Hematopoietic multipotent progenitor cell treated with erythropoietin and hydrocortisone succinate and interleukin-3 and kit ligand, for 4 days (in vitro differentiated cells): ENCODE measurements around the gene CYB5A.

Experiments used
- DNase-seq: peaks from one replicate; pipeline ENCODE4 v3.0.0-alpha.2; 2015

Gene CYB5A

DNA sequence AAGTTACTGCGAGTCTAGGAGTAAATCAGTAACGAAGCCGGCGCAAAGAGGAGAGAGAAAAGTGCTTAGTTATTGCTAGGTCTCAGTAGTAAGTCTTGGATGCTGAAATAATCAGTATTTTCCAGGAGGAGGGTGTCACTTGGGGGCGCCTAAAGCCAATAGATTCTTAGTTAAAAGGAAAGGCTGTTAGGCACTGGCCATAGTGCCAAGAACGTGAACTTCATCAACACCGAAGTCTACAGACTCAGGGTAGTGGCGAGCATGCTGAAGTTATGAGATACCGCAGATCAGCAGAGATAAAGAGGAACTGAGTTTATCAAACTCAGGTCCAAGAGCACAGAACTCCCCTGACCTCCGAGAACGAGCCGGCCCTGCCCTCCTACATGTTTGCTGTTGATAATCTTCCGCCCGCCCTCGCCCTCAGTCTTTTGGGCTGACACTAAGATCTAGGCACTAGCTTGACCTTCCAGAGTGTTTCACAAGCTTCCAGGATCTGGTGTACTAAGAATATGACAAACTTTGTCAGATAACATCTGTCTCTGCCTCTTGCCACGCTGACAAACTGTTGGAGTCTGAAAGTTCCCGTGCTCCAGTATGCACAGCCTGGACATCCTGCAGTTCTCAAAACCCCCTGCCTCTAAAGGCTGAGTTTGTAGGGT, 49.2 kb downstream of the CYB5A start:
- peak; percentile 87 for DNase-seq

DNA sequence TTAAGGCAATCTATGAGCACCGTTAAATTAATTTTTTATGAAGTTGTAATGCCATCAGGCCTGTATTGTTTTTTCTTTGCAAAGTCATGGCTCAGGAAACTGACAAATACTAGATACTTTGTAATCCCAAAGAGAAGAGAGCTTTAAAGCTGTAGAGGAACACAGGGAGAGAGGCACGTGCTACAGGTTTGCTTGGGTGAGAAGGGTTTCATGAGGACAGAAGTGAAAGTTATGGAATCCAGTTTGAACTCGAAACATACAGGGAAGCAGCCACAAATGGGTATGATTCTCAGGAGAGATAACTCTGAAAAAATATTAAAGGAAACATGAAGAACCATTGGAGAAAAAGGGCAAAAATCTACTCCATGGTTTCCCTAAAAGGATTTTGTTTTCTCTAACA, 49.8 kb downstream of the CYB5A start:
- no peak for DNase-seq

DNA sequence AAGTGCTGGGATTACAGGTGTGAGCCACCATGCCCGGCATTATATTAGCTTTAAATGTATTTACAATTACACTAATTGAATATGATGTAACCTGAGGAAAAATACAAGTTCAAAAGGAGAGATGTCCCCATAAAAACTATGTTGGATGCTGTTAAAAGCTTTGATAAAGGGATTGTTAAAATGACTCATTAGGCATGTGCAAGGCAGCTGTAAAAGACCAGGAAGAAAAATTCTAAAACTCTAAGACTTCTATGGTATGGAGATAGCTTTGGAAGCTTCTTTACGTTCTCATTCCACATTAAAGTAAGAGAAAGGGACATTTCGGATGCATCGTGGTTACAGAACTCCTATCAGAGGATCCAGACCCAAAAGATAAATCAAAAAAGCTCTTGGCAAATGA, 50.3 kb downstream of the CYB5A start:
- no peak for DNase-seq

DNA sequence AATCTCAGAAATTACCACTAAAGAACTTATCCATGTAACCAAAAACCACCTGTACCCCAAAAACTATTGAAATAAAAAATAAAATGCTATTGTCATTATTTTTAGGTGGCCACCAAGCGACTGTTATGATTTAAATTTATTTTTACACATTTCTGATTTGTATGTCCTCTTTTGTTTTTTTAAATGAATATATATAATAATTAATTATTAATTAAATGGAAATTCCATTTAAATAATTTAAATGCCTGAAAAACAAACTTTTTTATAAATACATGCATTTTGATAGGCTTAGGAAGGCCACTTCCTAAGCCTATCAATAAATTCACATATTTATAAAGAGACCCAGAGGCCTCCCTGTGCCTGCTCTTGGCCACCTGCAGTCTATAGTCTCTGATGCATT, 52.2 kb downstream of the CYB5A start:
- no peak for DNase-seq

DNA sequence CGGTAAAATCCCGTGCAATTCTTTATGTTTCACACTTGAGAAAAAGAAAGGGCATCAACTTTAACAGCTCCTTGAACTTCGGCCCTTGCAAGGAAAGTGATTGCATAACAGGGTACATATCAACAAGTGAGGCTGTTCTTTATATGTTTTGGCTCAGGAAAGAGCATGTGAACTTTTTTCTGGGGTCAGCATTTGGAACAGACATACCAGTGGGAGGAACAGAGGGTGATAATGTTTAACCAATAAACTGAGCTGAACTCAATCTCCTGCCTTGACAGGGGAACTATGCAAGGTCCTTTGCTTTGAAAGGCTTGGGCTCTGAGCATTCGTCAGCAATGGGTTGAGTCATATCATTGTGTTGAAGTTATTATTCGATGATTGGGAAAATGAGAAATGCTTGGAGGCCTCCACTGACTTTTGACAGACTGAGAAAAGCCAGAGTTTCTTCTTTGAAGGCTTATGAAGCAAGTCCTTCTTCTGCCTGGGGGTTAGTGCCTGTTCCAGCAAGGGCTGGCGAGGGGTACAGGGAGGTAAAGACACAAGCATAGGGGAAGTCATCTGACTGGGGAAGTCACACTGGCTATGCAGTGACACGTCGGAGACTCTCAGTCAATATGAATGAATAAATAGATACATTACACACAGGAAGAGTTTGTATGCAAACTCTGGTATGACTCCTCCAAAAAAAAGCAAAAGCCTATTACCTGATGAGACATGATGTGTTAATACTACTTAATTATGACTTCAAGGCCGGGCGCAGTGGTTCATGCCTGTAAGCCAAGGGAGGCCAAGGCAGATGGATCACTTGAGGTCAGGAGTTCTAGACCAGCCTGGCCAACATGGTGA, 57.2 kb downstream of the CYB5A start:
- DNase-seq, result no peak

DNA sequence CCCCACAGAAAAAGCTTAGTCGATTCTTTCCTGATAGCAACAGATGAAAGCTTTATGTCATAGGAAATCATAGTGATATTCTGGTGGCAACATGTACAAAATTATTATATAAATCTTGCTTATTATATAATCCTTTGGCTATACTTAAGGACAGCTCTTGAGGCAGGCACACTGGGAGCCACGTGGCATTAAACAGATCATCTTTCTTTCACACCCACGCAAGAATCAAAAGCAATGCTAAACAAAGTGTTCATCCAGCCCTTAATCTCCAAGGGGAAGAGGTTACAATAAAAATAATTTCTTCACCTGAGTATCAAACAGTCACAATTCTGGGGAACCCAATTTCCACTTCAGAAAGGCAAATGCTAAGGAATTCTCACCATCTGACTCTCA, 57.8 kb downstream of the CYB5A start:
- no peak for DNase-seq

DNA sequence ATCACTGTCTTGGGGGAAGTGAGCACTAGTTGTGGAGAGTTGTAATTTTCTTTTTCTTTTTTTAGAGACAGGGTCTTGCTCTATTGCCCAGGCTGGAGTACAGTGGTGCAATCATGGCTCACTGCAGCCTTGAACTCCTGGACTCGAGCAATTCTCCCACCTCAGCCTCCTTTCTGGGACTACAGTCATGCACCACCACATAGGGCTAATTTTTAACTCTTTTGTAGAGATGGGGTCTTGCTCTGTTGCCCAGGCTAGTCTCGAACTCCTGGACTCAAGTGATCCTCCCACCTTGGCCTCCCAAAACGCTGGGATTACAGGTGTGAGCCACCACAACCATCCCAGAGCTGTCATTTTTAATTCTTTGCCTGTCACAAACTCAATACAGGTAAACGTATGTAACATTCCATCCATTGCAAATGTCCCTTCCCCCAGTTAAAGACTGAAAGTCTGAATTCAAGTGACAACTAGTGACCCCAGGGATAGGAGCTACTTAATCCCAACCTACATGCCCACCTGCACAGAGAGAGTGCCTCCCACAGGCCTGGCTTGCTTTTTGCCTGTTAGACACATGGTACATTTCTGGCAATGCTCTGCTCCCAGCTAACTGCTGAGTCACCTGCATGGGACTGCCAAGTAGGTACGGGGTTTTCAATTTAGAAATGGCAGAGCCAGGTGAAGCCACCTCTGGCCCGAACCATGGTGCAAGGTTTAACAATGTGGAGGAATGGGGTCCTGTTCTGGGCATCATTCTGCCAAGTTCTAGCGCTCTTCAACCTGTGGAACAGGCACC, 60.6 kb downstream of the CYB5A start:
- DNase-seq, result no peak

DNA sequence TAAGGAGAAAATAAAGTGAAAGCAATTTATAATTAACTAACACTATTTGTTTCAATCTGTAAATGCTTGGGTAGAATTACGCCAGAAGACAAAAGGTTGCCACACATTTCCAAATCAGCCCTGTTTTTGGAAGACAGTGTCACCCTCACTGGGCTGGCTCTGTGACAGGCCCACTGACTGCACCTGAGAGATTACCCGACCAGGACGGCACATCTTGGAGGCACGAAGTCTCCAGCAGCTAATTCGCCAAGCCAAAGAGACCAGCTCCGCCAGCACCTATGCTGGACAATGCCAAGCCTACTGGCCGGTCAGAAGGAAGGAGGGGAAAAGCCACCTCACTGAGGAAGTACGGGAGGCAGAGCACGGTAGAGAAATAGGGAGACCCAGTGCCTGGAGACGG, 61.9 kb downstream of the CYB5A start:
- no peak for DNase-seq

DNA sequence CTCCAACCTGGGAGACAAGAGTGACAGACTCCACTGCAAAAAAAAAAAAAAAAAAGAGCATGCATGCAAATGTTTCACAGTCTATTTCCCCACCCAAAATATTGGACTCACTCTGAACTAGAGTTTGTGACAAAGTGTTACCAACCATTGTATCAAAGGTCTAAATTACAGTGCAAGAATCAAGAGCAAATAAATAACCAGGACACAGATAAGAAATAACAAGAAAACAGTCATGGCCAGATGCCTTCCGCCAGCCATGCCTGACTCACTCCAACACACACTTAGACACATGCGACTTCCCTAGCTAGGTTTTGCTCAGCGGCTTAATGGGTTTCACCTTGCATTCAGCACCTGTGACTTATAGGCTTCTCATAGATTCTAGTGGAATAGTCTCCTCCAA, 62.8 kb downstream of the CYB5A start:
- no peak for DNase-seq

DNA sequence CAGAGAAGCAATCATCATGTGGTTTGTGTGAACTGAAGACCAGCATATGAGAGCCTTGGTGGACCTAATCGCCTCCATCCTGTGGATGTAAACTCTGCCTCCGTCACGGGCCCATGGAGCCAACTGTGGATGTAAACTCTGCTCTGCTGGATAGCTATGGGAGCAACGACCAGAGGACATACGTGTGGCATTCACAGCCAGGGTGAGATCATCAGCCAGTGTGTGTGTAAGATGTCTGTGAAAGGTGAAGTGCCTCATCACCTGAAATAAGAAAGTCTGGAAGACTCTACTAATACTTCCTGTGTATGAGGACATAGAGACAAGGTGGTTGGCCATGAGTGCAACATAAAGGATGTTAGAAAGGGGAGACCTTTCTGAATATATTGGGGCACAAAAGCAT, 63.5 kb downstream of the CYB5A start:
- DNase-seq, result no peak

DNA sequence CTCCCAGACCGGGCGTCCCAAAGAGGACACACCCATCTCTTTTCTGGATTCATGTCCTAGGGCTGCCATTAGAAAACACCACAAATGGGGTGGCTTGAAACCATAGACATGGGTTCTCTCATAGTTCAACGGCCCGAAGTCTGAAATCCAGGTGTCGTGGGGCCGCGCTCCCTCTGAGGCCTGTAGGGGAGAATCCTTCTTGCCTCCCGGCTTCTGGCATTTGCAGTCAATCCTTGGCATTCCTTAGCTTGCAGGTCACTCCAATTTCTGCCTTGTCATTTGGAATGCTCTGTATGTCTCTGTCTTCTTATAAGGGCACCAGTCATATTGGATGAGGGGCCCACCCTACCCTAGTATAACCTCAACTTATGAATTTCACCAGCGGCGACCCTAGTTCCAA, 65.1 kb downstream of the CYB5A start:
- DNase-seq, result no peak

DNA sequence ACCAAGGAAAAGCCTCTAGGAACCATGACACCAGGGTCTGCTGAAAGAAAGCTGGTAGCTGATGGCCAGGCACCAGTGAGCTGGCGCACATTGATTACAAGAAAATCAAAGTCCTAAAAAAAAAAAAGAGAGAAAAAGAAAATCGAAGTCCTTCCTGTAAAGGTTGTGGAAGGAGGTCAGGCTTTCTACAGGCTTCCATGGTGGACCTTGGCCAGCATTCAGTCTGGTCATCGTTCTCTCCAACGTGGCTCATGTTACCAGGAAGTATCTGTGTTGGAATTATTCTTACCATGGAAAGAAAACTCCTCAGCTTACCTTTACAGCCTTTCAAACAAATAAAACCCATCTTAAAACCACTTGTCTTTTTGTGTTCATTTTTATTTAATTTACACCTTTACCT, 65.6 kb downstream of the CYB5A start:
- no peak for DNase-seq

DNA sequence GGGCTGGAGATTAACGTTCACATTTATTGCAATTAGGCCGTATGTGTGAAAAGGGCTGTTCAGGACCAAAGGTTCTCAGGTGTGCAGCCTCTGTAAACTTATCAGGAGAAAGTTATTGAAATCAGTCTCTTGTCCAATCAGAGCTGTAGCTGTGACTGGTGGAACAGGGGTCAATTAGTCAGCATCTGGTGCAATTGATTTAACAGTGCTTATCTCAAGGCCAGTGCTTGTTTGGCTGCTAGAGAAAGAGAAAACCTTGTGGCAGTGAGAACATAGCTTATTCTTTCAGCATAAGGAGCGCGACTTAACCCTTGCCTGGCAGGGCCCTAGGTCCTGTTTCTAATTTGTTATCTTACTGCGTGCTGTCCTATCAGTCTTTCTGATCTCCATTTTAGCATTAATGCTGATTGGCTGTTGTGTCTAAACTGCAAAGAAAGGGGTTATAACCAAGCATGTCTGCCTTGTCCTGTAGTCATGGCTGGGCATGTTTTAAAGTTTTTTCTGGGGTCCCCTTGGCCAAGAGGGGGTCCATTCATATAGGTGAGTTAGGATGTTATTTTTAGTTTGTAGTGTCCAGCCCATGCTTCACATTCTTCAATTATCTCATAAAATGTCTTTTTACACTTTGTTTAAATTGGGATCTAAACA, 66.4 kb downstream of the CYB5A start:
- peak; percentile 20 for DNase-seq

DNA sequence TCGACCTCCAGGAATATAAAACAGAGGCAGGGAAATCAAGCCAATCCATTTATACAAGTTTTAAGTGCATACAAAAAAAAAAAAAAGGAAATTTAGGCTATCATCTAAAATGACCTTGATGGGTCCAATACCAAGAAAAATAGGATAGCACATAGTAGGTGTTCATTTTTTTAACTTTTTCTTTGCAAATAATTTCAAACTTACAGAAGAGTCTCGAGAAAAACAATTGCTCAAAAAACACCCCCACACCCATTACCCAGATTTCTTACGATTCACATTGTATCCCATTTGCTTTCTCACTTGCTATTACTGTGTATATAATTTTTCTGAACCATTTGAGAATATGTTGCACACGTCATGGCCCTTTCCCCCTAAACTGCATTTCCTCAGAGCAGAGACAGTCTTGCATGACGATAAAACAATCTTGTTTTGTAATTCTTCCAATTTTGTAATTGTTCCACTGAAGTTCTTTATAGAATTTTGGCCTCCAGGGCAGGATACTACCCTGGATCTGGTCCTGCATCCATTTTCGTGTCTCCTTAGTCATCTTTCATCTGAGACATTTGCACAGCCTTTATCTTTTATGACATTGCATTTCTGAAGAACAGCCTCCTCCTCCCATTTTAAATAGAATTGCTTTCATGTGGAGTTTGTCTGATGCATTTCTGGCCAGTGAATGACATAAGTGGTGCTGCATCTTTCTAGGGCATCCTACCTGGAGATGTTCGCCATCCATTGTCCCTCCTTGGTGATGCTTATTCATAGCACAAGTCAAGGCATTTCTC, 68.9 kb downstream of the CYB5A start:
- DNase-seq, result no peak

DNA sequence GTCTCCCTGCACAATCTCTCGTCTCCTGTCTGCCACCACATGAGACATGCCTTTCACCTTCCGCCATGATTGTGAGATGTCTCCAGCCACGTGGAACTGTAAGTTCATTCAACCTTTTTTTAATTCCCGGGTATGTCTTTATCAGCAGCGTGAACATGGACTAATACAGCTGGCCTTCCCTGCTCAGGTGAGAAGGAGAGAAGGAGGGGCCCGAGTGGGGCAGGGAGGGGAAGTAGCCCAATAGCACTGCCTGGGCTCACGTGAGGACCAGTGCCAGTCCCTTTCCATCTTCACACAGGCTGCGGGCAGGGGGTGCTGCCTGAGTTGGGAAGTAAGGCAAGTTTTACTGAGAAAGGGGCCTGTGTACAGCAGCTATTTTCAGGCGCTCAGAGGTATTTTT, 70.7 kb downstream of the CYB5A start:
- DNase-seq, result no peak

DNA sequence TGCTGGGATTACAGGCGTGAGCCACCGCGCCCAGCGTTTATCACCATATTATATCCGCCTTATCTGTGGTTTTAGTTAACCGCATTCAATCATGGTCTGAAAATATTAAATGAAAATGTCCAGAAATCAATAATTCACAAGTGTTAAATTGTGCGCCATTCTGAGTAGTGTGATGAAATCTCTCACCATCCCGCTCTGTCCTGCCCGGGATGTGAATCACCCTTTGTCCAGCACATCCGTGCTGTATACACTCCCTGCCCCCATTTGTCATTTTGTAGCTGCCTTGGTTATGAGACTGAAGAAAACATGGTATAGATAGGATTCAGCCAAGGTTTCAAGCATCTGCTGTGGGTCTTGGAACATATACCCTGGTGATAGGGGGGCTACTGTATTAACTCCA, 72.7 kb downstream of the CYB5A start:
- no peak for DNase-seq

DNA sequence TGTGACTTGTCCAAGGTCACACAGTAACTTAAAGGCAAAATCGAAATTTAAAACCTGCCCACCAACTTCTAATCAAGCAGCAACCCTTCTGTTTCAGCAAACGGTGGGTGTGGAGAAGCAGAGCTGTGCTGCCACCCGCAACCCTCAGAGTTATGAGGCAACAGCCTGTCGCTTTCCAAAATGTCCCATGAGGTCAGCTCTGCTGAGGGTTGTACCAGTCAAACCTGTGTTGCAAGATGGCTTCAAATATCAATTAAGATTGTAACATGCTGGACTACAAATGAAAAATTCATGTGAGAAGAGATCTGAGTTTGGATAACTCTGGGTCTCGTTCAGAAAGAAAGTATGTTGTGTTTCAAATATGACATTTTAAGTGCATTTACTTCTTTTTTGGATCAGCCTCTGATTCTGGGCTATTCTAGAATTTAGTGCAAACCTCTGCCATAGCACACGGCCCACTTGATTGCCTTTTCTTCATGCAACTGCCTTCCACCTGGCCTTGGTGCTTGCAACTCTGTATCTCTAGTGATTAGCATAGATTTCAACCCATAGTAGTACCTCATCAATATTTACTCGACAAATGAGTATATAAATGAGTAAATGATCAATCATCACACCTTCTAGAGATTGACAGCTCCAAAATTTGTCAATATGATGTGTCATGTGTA, 74.2 kb downstream of the CYB5A start:
- DNase-seq, result no peak

DNA sequence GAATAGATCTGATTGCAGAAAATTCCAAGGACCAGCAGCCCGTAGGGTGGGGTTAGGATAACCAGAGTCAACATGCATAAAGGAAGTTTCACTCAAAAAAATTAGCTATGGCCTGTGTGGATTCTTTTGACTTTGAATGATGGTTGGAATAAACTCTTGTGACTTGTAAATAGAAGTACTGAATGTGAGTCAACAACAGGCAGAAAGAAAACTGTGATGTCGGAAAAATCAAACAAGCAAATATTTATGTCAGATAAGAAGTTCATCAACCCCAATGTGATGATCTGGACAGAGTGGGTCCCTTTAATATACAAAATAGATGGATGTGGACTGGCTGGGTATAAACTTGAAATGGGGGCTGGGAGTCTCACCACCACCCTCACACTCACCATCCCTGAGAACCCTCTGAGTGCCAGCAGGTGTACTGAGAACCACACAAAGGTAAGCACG, 75.1 kb downstream of the CYB5A start:
- DNase-seq, result no peak

DNA sequence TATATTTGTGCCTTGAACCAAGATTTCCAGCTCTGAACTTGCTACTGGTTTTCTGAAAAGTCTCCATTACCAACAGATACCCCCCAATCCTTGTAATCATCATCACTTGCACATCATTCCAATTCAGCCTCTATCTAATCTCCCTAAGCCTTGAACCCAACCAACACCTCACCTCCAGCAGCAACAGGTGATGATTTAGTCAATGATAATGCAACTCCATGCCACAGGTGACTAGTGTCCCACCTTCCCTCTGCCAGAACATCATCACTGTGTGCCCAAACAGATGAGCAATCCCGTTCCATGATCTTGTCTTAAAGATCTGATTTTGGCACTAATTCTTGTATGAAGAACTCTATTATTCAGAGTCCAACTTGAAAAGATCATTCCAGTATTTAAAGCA, 75.9 kb downstream of the CYB5A start:
- DNase-seq, result no peak

DNA sequence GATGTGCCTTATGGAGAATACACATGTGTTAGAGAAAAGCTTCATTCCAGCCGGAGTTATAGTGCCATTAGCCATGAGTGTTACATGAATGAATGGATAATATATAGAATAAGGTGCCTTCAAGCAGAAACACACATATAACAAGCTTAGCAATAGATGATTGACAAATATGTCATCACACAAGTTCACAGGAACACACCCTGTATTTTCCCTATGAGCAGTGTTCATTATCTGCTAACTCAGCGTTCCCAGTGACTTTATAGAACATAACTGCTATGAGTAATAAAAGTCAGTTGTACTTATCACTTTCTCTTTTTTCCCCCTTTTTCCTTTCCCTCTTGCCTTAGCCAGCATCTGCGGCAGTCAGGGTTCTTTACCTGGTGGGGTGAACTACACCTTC, 78.3 kb downstream of the CYB5A start:
- no peak for DNase-seq

DNA sequence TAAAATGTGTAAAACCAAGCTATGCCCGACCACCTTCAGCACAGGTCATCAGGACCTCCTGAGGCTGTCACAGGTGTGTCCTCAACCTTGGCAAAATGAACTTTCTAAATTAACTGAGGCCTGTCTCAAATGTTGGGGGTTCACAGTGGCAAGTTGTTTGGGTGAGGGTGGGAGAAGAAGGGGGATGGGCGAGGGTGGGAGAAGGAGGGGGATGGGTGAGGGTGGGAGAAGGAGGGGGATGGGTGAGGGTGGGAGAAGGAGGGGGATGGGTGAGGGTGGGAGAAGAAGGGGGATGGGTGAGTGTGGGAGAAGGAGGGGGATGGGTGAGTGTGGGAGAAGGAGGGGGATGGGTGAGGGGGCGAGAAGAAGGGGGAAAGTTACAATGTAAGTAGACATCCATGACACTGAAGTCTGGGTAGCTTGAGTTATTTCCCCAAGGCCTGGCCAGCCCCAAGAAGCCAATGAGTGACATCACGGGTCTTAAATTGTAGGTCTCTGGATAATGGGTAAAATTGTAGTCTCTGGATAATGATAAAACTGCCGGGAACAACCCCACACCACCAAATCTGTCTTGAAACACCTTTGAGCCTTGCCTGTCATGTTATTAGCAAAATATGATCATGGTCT, 87.1 kb downstream of the CYB5A start:
- peak; percentile 8 for DNase-seq
